GM23338 (cell line): ENCODE data around the gene TOR1AIP2. TPM values are rescaled to one million over a fixed set of nuclear protein-coding genes. Genes with fewer than 3 reads are reported as not detected.

Experiments used
- ATAC-seq: fragments of 200-7000 bp; cut with Tn5 transposase; 3 replicates; pipeline ENCODE4 v1.9.1; 2020
- DNase-seq: peaks from one replicate; pipeline ENCODE4 v3.0.0-alpha.2; 2015; ENCODE audit warnings: low spot score
- H2AFZ ChIP-seq: fragments of 200-600 bp; sonication (generic); 2 replicates; pipeline ENCODE4 v1.8.0; 2016; ENCODE audit warnings: antibody characterized with exemption, mild to moderate bottlenecking, moderate library complexity
- H3F3A ChIP-seq: fragments of 200-600 bp; sonication (generic); replicated peaks from 2 replicates; pipeline ENCODE4 v1.8.0; 2017; ENCODE audit warnings: antibody characterized with exemption, mixed run types, low read depth
- H3K27ac ChIP-seq: fragments of 200-600 bp; sonication (generic); 2 replicates; pipeline ENCODE4 v1.6.1; 2016; ENCODE audit warnings: low read depth
- H3K27me3 ChIP-seq: fragments of 200-600 bp; sonication (generic); 2 replicates; pipeline ENCODE4 v1.8.0; 2016; ENCODE audit warnings: mild to moderate bottlenecking, mixed run types, moderate library complexity; ENCODE audit not compliant: insufficient read depth
- H3K36me3 ChIP-seq: fragments of 200-600 bp; sonication (generic); 2 replicates; pipeline ENCODE4 v1.8.0; 2016; ENCODE audit warnings: mild to moderate bottlenecking; ENCODE audit not compliant: insufficient read depth
- H3K4me1 ChIP-seq: fragments of 200-600 bp; sonication (generic); 2 replicates; pipeline ENCODE4 v1.8.0; 2016; ENCODE audit warnings: mild to moderate bottlenecking, moderate library complexity; ENCODE audit not compliant: insufficient read depth
- H3K4me2 ChIP-seq: fragments of 200-600 bp; sonication (generic); 2 replicates; pipeline ENCODE4 v1.7.1; 2017; ENCODE audit warnings: mixed run types
- H3K4me3 ChIP-seq: fragments of 200-600 bp; sonication (generic); 2 replicates; pipeline ENCODE4 v1.6.1; 2016; ENCODE audit warnings: mixed run types
- H3K79me2 ChIP-seq: fragments of 200-600 bp; sonication (generic); replicated peaks from 2 replicates; pipeline ENCODE4 v1.8.0; 2017; ENCODE audit warnings: mild to moderate bottlenecking; ENCODE audit not compliant: insufficient read depth
- H3K9me2 ChIP-seq: fragments of 200-600 bp; sonication (generic); 2 replicates; pipeline ENCODE4 v1.8.0; 2017; ENCODE audit not compliant: insufficient read depth
- H4K20me1 ChIP-seq: fragments of 200-600 bp; sonication (generic); replicated peaks from 2 replicates; pipeline ENCODE4 v1.8.0; 2017; ENCODE audit warnings: mild to moderate bottlenecking; ENCODE audit not compliant: insufficient read depth
- H3K27ac Mint-ChIP-seq: 2 replicates; pipeline ENCODE4 v1.8.0; 2020; ENCODE audit warnings: inconsistent platforms, mild to moderate bottlenecking, moderate library complexity, mixed read lengths
- H3K27me3 Mint-ChIP-seq: 3 replicates; pipeline ENCODE4 v1.8.0; 2022; ENCODE audit warnings: low read depth, mild to moderate bottlenecking, moderate library complexity, mixed read lengths, inconsistent platforms; ENCODE audit not compliant: insufficient read depth, poor library complexity
- H3K36me3 Mint-ChIP-seq: 3 replicates; pipeline ENCODE4 v1.8.0; 2021; ENCODE audit warnings: low read depth, mild to moderate bottlenecking, inconsistent platforms, moderate library complexity, mixed read lengths
- H3K4me1 Mint-ChIP-seq: 3 replicates; pipeline ENCODE4 v1.8.0; 2020; ENCODE audit warnings: mild to moderate bottlenecking, inconsistent platforms, mixed read lengths
- H3K4me3 Mint-ChIP-seq: 3 replicates; pipeline ENCODE4 v1.8.0; 2021; ENCODE audit warnings: moderate library complexity, mild to moderate bottlenecking, inconsistent platforms, mixed read lengths
- H3K9me3 Mint-ChIP-seq: 3 replicates; pipeline ENCODE4 v1.8.0; 2020; ENCODE audit warnings: moderate library complexity, mild to moderate bottlenecking, inconsistent platforms, mixed read lengths
- CREB1 ChIP-seq: fragments of 250-450 bp; sonication (Bioruptor Pico); IDR thresholded peaks from 2 replicates; pipeline ENCODE4 v1.5.0; 2020; ENCODE audit warnings: low read depth, mild to moderate bottlenecking, moderate library complexity
- ETS1 ChIP-seq: IDR thresholded peaks from 2 replicates; pipeline ENCODE4 v1.6.1; 2016; ENCODE audit warnings: antibody characterized with exemption
- EZH2 ChIP-seq: fragments of 200-600 bp; sonication (generic); IDR thresholded peaks from one replicate; pipeline ENCODE4 v1.8.0; 2017; ENCODE audit warnings: antibody characterized with exemption, mild to moderate bottlenecking, low read depth; ENCODE audit not compliant: unreplicated experiment
- EZH2phosphoT487 ChIP-seq: fragments of 200-600 bp; sonication (generic); IDR thresholded peaks from one replicate; pipeline ENCODE4 v1.8.1; 2018; ENCODE audit warnings: antibody characterized with exemption; ENCODE audit not compliant: unreplicated experiment
- JUNB ChIP-seq: IDR thresholded peaks from one replicate; pipeline ENCODE4 v1.6.1; 2016; ENCODE audit warnings: antibody characterized with exemption; ENCODE audit not compliant: unreplicated experiment
- NANOG ChIP-seq: IDR thresholded peaks from 2 replicates; pipeline ENCODE4 v1.6.1; 2016; ENCODE audit warnings: antibody characterized with exemption, borderline replicate concordance
- REST ChIP-seq: IDR thresholded peaks from one replicate; pipeline ENCODE4 v1.6.1; 2018; ENCODE audit warnings: antibody characterized with exemption; ENCODE audit not compliant: unreplicated experiment
- STAT1 ChIP-seq: IDR thresholded peaks from one replicate; pipeline ENCODE4 v1.6.1; 2016; ENCODE audit warnings: antibody characterized with exemption; ENCODE audit not compliant: unreplicated experiment
- ZNF114 ChIP-seq: fragments of 250-450 bp; sonication (Bioruptor Pico); IDR thresholded peaks from 2 replicates; pipeline ENCODE4 v1.5.0; 2020; ENCODE audit warnings: mild to moderate bottlenecking, moderate library complexity
- ZNF331 ChIP-seq: fragments of 250-450 bp; sonication (Bioruptor Pico); IDR thresholded peaks from 2 replicates; pipeline ENCODE4 v1.5.0; 2020; ENCODE audit warnings: low read depth, mild to moderate bottlenecking, moderate library complexity
- polyA plus RNA-seq: library from polyadenylated mRNA; unstranded; fragments of >200 nt; fragmentation: Nextera tagmentation; extraction: Ambion mirVana; gene quantifications from 2 replicates; pipeline ENCODE4 v1.2.1, GENCODE V29; 2016
- total RNA-seq: library from RNA; depleted of rRNA; stranded (reverse); fragments of >200 nt; shearing (Covaris generic); gene quantifications from 2 replicates; pipeline ENCODE4 v1.2.3, GENCODE V29; 2014

Gene TOR1AIP2
- total and polyA plus RNA-seq, 2 experiments from 2014 or later, result 21.1 to 81.3 TPM

- H3K4me3 ChIP-seq, result 0 out of 2 replicates have a peak overlapping the region, but pooled peaks have one; percentile 81
- Mint-ChIP-seq H3K4me1 (peaks cover 7% of the 10 kb centered on the region; the same call in 2 of the 3 replicates), H3K27me3 (no peaks in the 10 kb centered on the region), H3K36me3 (peaks cover 15% of the 10 kb centered on the region; the same call in 2 of the 3 replicates), H3K9me3 (no peaks in the 10 kb centered on the region), H3K27ac (no peak overlapping the region), H3K4me3 (no peak overlapping the region; the same call in 2 of the 3 replicates)
- no peaks in the 10 kb centered on the region for H3K9me2 ChIP-seq
- H3F3A ChIP-seq, result no peaks in the 10 kb centered on the region
- DNase-seq (no peak), ATAC-seq (no peak)
- no peaks in the 10 kb centered on the region for H3K36me3 ChIP-seq
- peaks cover 5% of the 10 kb centered on the region for H3K4me1 ChIP-seq
- H3K27ac ChIP-seq, result no peak overlapping the region
- H3K79me2 ChIP-seq, result peaks cover 67% of the 10 kb centered on the region
- H2AFZ ChIP-seq, result no peak overlapping the region
- H3K27me3 ChIP-seq, result no peaks in the 10 kb centered on the region
- peak overlapping the region; percentile 87; the same call in 1 of the 2 replicates for H3K4me2 ChIP-seq
- TF ChIP-seq REST (no peak), EZH2 (no peak), CREB1 (CRISPR knock-in tag) (no peak), STAT1 (no peak), JUNB (no peak), EZH2phosphoT487 (no peak), ZNF114 (CRISPR knock-in tag) (no peak), ZNF331 (CRISPR knock-in tag) (no peak), NANOG (no peak)
- H4K20me1 ChIP-seq, result peaks cover 16% of the 10 kb centered on the region; the same call in 1 of the 2 replicates
These were observed 1.9 kb downstream of the TOR1AIP2 start for GRCh38 chr1:179875596-179876299.

- no peak overlapping the region for H2AFZ ChIP-seq
- H3K27ac ChIP-seq, result no peak overlapping the region
- Mint-ChIP-seq H3K4me3 (no peak overlapping the region), H3K27ac (no peak overlapping the region), H3K36me3 (peaks cover 16% of the 10 kb centered on the region; the same call in 2 of the 3 replicates), H3K9me3 (no peaks in the 10 kb centered on the region), H3K27me3 (peaks cover 3% of the 10 kb centered on the region), H3K4me1 (peaks cover 5% of the 10 kb centered on the region; the same call in 2 of the 3 replicates)
- no peaks in the 10 kb centered on the region for H3K9me2 ChIP-seq
- peaks cover 22% of the 10 kb centered on the region; the same call in 1 of the 2 replicates for H4K20me1 ChIP-seq
- ATAC-seq (no peak), DNase-seq (no peak)
- no peak overlapping the region for H3K4me2 ChIP-seq
- H3K4me3 ChIP-seq, result no peak overlapping the region
- H3K79me2 ChIP-seq, result peaks cover 83% of the 10 kb centered on the region
- H3F3A ChIP-seq, result no peaks in the 10 kb centered on the region
- H3K4me1 ChIP-seq, result no peaks in the 10 kb centered on the region
- TF ChIP-seq ETS1 (no peak), NANOG (no peak)
- no peaks in the 10 kb centered on the region for H3K27me3 ChIP-seq
- H3K36me3 ChIP-seq, result no peaks in the 10 kb centered on the region
These were observed 4.2 kb downstream of the TOR1AIP2 start for GRCh38 chr1:179873438-179873851.
